NB4 (cell line): ENCODE results near the gene RNF212.
"Not testable (repeated sequence)": the region's sequence is repeated elsewhere in the genome, so short reads cannot be mapped to it uniquely, and the experiment has no call there.

Experiments used
- TF ChIP-seq, protein P1 (sequence below): IDR thresholded peaks from one replicate; pipeline ENCODE4 v1.5.1; 2012; ENCODE audit warnings: low read depth, low read length
- TF ChIP-seq, protein P2 (sequence below): IDR thresholded peaks from 2 replicates; pipeline ENCODE4 v1.6.1; 2011; ENCODE audit warnings: low read depth, low read length

GRCh38 chr4:1054696-1055242 is 58.6 kb downstream of the RNF212 start:
- TF ChIP-seq, protein P1, sequence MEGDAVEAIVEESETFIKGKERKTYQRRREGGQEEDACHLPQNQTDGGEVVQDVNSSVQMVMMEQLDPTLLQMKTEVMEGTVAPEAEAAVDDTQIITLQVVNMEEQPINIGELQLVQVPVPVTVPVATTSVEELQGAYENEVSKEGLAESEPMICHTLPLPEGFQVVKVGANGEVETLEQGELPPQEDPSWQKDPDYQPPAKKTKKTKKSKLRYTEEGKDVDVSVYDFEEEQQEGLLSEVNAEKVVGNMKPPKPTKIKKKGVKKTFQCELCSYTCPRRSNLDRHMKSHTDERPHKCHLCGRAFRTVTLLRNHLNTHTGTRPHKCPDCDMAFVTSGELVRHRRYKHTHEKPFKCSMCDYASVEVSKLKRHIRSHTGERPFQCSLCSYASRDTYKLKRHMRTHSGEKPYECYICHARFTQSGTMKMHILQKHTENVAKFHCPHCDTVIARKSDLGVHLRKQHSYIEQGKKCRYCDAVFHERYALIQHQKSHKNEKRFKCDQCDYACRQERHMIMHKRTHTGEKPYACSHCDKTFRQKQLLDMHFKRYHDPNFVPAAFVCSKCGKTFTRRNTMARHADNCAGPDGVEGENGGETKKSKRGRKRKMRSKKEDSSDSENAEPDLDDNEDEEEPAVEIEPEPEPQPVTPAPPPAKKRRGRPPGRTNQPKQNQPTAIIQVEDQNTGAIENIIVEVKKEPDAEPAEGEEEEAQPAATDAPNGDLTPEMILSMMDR: not testable (repeated sequence)
- TF ChIP-seq, protein P2, sequence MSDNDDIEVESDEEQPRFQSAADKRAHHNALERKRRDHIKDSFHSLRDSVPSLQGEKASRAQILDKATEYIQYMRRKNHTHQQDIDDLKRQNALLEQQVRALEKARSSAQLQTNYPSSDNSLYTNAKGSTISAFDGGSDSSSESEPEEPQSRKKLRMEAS: not testable (repeated sequence)
